Panc1 (cell line): ENCODE results near the gene SLC4A8. TPM values are rescaled to one million over a fixed set of nuclear protein-coding genes. Genes with fewer than 3 reads are reported as not detected.

Experiments
- ATAC-seq: fragments of 200-7000 bp; cut with Tn5 transposase; 2 replicates; pipeline ENCODE4 v1.9.1; 2020; ENCODE audit warnings: mild to moderate bottlenecking, moderate library complexity
- BruUV-seq: library from RNA; stranded (reverse); fragments of 400-500 nt; replicated peaks from 2 replicates; lab custom pipeline; 2021; lab: Mats Ljungman, UMichigan
- CTCF ChIA-PET: fragments of 300-600 bp; sonication (Branson Sonifier 250); formaldehyde crosslinking; loops from one replicate; lab custom pipeline; 2022; ENCODE audit warnings: antibody characterized with exemption; lab: Charles Lee
- POLR2A ChIA-PET: fragments of 300-600 bp; sonication (Branson Sonifier 250); formaldehyde crosslinking; loops from one replicate; lab custom pipeline; 2022; ENCODE audit warnings: antibody characterized with exemption; lab: Charles Lee
- DNase-seq: peaks from one replicate; pipeline ENCODE4 v3.0.0-alpha.2; 2010; ENCODE audit warnings: low read depth, low spot score
- H3K27ac ChIP-seq: 2 replicates; pipeline ENCODE4 v1.5.1; 2011; ENCODE audit warnings: mild to moderate bottlenecking, low read length, inconsistent platforms
- H3K27me3 ChIP-seq: fragments of 200-500 bp; sonication (Bioruptor generic); 2 replicates; pipeline ENCODE4 v1.6.0; 2014; ENCODE audit warnings: low read length, inconsistent platforms; ENCODE audit not compliant: control insufficient read depth, insufficient read depth
- H3K36me3 ChIP-seq: fragments of 200-500 bp; sonication (Bioruptor generic); 2 replicates; pipeline ENCODE4 v1.5.1; 2014; ENCODE audit warnings: inconsistent platforms, mild to moderate bottlenecking, low read length, moderate library complexity; ENCODE audit not compliant: control insufficient read depth, insufficient read depth
- H3K4me1 ChIP-seq: 2 replicates; pipeline ENCODE4 v1.5.1; 2011; ENCODE audit warnings: inconsistent platforms, mild to moderate bottlenecking, low read length, moderate library complexity; ENCODE audit not compliant: control insufficient read depth, insufficient read depth
- H3K4me3 ChIP-seq, 2 experiments: 2 replicates each; pipeline ENCODE4 v1.5.1; 2011 to 2012; ENCODE audit warnings: low read depth in 2 of 2, low read length in 2 of 2, mild to moderate bottlenecking in 2 of 2, inconsistent platforms in 1 of 2, moderate library complexity in 1 of 2
- H3K9me3 ChIP-seq: fragments of 200-500 bp; sonication (Bioruptor generic); 2 replicates; pipeline ENCODE4 v1.5.1; 2014; ENCODE audit warnings: low read depth, mild to moderate bottlenecking, inconsistent platforms, low read length, moderate library complexity; ENCODE audit not compliant: control insufficient read depth, insufficient read depth
- CTCF ChIP-seq: fragments of 450-650 bp; IDR thresholded peaks from 2 replicates; pipeline ENCODE4 v1.5.1; 2017; ENCODE audit warnings: mild to moderate bottlenecking
- POLR2AphosphoS5 ChIP-seq: IDR thresholded peaks from 2 replicates; pipeline ENCODE4 v1.6.1; 2012; ENCODE audit warnings: mild to moderate bottlenecking, low read depth, low read length, moderate library complexity
- SIN3A ChIP-seq: IDR thresholded peaks from 2 replicates; pipeline ENCODE4 v1.6.1; 2012; ENCODE audit warnings: low read depth, mild to moderate bottlenecking, low read length, moderate library complexity, borderline replicate concordance; ENCODE audit not compliant: insufficient read depth
- TCF7L2 ChIP-seq: IDR thresholded peaks from 2 replicates; pipeline ENCODE4 v1.6.1; 2011; ENCODE audit warnings: mild to moderate bottlenecking, low read depth, low read length, inconsistent platforms
- in situ Hi-C: cut with HindIII; loops from 2 replicates; pipeline ENCODE4 v1.10.0; 2016; ENCODE audit warnings: low sequenced_read_pairs, low pct_unique_long_range_greater_than_20kb
- intact Hi-C: fragments of 100-400 bp; cut with micrococcal nuclease; formaldehyde crosslinking; loops from one replicate; pipeline ENCODE4 v1.10.0; 2022; ENCODE audit not compliant: unreplicated experiment
- total RNA-seq: library from RNA; stranded (reverse); gene quantifications from one replicate; pipeline ENCODE4 v1.2.1, GENCODE V29; 2021; ENCODE audit not compliant: unreplicated experiment
- TF ChIP-seq, protein P1 (sequence below), 2 experiments: IDR thresholded peaks; 2 replicates each; pipeline ENCODE4 v1.6.1; 2011 to 2012; ENCODE audit warnings: low read depth in 2 of 2, control low read depth in 1 of 2, low read length in 1 of 2, mild to moderate bottlenecking in 1 of 2, moderate library complexity in 1 of 2; ENCODE audit not compliant: insufficient read depth in 1 of 2

The SLC4A8 gene
- total RNA-seq, 1 experiment from 2014 or later, result 18.8 TPM

DNA sequence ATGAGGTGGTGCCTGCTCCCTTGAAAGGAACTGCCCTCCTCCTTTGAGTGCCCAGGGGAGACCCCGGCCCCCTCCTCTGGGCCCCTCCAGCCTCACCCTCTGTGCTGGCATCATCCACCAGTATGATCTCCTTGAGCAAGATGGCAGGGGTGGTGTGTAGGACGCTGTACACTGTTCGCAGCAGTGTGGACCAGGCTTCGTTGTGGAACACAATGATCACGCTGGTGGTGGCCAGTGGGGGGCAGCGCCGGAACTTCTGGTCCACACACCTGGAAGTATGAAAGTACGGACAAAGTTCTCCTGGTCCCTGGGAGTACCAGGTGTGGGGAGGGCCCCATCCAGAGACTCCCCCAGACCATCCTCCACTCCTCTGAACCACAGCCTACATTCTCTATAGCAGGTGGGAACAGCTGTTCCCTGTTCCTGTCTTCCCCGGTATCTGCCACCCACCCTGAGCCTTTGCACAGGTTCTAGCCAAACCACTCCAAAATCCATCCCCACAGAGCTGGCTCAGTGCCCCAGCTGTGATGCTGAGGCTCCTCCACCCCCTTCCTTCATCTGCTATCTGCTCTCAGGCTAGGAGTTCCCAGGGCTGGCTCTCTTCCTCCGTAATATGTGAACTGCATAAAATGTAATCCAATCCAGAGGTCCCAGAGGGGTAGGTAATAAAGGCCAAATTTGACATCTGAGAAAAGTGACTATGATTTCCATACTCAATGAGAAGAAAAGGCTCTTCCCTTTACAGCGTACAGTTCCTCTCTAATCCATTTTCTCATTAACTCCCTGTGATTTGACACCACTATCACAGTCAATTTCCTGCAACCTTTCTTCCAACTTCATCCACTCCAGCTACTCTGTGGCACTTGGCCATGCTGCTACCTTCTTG, 47.3 kb upstream of the SLC4A8 start:
- no peak for DNase-seq
- in situ Hi-C loops (no loop called here), intact Hi-C loops (no loop called here)
- H3K9me3 ChIP-seq, result no peaks in the 10 kb centered on the region
- H3K27me3 ChIP-seq, result no peaks in the 10 kb centered on the region
- no peak overlapping the region for H3K4me3 ChIP-seq
- ATAC-seq, result no peak
- H3K27ac ChIP-seq, result no peak overlapping the region
- no peaks in the 10 kb centered on the region; the same call in 1 of the 2 replicates for H3K4me1 ChIP-seq
- TF ChIP-seq TCF7L2 (no peak), CTCF (no peak; the same call in 1 of the 2 replicates), POLR2AphosphoS5 (no peak), SIN3A (no peak)
- TF ChIP-seq, protein P1, sequence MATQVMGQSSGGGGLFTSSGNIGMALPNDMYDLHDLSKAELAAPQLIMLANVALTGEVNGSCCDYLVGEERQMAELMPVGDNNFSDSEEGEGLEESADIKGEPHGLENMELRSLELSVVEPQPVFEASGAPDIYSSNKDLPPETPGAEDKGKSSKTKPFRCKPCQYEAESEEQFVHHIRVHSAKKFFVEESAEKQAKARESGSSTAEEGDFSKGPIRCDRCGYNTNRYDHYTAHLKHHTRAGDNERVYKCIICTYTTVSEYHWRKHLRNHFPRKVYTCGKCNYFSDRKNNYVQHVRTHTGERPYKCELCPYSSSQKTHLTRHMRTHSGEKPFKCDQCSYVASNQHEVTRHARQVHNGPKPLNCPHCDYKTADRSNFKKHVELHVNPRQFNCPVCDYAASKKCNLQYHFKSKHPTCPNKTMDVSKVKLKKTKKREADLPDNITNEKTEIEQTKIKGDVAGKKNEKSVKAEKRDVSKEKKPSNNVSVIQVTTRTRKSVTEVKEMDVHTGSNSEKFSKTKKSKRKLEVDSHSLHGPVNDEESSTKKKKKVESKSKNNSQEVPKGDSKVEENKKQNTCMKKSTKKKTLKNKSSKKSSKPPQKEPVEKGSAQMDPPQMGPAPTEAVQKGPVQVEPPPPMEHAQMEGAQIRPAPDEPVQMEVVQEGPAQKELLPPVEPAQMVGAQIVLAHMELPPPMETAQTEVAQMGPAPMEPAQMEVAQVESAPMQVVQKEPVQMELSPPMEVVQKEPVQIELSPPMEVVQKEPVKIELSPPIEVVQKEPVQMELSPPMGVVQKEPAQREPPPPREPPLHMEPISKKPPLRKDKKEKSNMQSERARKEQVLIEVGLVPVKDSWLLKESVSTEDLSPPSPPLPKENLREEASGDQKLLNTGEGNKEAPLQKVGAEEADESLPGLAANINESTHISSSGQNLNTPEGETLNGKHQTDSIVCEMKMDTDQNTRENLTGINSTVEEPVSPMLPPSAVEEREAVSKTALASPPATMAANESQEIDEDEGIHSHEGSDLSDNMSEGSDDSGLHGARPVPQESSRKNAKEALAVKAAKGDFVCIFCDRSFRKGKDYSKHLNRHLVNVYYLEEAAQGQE (IDR thresholded peaks at IDR 0.05; ENCODE audit: insufficient read depth in 1 of 2, low read depth in 2 of 2, low read length in 1 of 2), result no peak
- ChIA-PET CTCF (no interaction called here), POLR2A (interaction anchor here (0.6 kb wide), 1 partner anchor 37 kb away, joined by 15 read pairs; no protein-coding TSS in a partner anchor)
- no TSS peak for BruUV-seq
- H3K36me3 ChIP-seq, result no peaks in the 10 kb centered on the region

GRCh38 chr12:51378749-51379148, 45.9 kb upstream of the SLC4A8 start:
- no peaks in the 10 kb centered on the region for H3K9me3 ChIP-seq
- ATAC-seq (no peak), DNase-seq (no peak)
- BruUV-seq, result no TSS peak
- intact Hi-C loops (no loop called here), in situ Hi-C loops (no loop called here)
- H3K36me3 ChIP-seq, result no peaks in the 10 kb centered on the region
- ChIA-PET POLR2A (interaction anchor here (0.6 kb wide), 1 partner anchor 38 kb away, joined by 5 read pairs; no protein-coding TSS in a partner anchor), CTCF (interaction anchor here (0.6 kb wide), 1 partner anchor 148 kb away, joined by 3 read pairs; no protein-coding TSS in a partner anchor)
- H3K4me1 ChIP-seq, result no peaks in the 10 kb centered on the region
- TF ChIP-seq TCF7L2, result no peak
- H3K27me3 ChIP-seq, result no peaks in the 10 kb centered on the region
- H3K27ac ChIP-seq, result no peak overlapping the region
- H3K4me3 ChIP-seq, result no peak overlapping the region

DNA sequence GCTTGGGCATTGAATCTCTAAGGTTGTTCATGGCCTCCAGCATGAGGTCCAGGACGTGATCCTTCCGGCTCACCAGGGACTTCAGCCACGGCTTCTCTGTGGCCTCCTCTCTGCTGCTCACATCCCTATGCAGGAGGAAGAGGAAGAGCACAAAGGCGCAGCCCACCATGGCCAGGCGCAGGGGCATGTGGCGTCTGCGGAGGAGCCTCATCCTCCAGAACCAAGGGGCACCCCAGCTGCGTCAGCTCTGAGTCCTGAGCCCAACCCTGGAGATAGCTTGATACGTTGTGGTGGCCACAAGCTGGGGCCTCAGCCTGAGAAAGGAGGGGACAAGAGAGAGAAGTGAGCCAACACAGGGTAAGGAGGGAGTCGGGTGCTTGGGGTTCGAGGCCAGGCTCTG, 45.1 kb upstream of the SLC4A8 start:
- DNase-seq (no peak), ATAC-seq (no peak)
- intact Hi-C loops, result no loop called here
- no TSS peak for BruUV-seq
- in situ Hi-C loops, result no loop called here
- no peak overlapping the region for H3K27ac ChIP-seq
- ChIA-PET CTCF (no interaction called here), POLR2A (no interaction called here)
- H3K27me3 ChIP-seq, result no peaks in the 10 kb centered on the region
- no peaks in the 10 kb centered on the region for H3K36me3 ChIP-seq
- no peaks in the 10 kb centered on the region for H3K9me3 ChIP-seq
- TF ChIP-seq, protein P1 (IDR thresholded peaks at IDR 0.05; ENCODE audit: insufficient read depth in 1 of 2, low read depth in 2 of 2, low read length in 1 of 2), result no peak
- no peak for TF ChIP-seq POLR2AphosphoS5
- no peak for TF ChIP-seq SIN3A
- no peak for TF ChIP-seq CTCF
- no peaks in the 10 kb centered on the region for H3K4me1 ChIP-seq
- H3K4me3 ChIP-seq, result no peak overlapping the region
